ENCODE data around the gene PRDX5. TPM values are rescaled to one million over a fixed set of nuclear protein-coding genes. Genes with fewer than 3 reads are reported as not detected.

The PRDX5 gene
- total and polyA plus RNA-seq, 9 of the 15 experiments (the other 6 are each of a cell fraction or from before 2014, with no cell fraction given) = 40.8 to 327 (median 204) TPM

DNA sequence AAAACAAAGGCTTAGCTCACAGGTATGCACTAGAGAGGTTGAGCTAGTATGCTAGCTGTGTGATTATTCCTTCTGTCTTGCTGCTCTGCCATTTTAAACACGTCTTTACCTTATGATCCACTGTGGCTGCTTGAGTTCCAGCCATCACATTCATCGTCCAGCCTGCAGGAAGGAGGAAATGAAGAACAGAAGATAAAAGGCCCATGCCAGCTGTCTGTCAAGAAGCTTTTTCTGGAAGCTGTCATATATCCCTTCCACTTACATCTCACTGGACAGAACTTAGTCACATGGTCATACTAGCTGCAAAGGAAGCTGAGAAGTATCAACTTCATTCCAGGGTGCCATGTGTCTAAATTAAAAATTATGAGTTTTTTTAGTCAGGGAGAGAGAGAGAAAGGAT lies 9.5 kb downstream of the PRDX5 start (continued):
- TF ChIP-seq, protein P1, sequence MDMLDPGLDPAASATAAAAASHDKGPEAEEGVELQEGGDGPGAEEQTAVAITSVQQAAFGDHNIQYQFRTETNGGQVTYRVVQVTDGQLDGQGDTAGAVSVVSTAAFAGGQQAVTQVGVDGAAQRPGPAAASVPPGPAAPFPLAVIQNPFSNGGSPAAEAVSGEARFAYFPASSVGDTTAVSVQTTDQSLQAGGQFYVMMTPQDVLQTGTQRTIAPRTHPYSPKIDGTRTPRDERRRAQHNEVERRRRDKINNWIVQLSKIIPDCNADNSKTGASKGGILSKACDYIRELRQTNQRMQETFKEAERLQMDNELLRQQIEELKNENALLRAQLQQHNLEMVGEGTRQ (CRISPR knock-in tag; IDR thresholded peaks at IDR 0.05) = peak; percentile 29; the same call in 1 of the 2 replicates
- TF ChIP-seq, protein P2, sequence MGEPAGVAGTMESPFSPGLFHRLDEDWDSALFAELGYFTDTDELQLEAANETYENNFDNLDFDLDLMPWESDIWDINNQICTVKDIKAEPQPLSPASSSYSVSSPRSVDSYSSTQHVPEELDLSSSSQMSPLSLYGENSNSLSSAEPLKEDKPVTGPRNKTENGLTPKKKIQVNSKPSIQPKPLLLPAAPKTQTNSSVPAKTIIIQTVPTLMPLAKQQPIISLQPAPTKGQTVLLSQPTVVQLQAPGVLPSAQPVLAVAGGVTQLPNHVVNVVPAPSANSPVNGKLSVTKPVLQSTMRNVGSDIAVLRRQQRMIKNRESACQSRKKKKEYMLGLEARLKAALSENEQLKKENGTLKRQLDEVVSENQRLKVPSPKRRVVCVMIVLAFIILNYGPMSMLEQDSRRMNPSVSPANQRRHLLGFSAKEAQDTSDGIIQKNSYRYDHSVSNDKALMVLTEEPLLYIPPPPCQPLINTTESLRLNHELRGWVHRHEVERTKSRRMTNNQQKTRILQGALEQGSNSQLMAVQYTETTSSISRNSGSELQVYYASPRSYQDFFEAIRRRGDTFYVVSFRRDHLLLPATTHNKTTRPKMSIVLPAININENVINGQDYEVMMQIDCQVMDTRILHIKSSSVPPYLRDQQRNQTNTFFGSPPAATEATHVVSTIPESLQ (CRISPR knock-in tag; IDR thresholded peaks at IDR 0.05) = no peak
- TF ChIP-seq NR2F6 (CRISPR knock-in tag; IDR thresholded peaks at IDR 0.05) (no peak), POLR2AphosphoS5 (IDR thresholded peaks at IDR 0.05; ENCODE audit: control insufficient read depth, insufficient read depth, low read depth, low read length) (no peak), ESRRB (CRISPR knock-in tag; IDR thresholded peaks at IDR 0.05; ENCODE audit: borderline replicate concordance) (no peak), ZNF354B (CRISPR knock-in tag; IDR thresholded peaks at IDR 0.05) (no peak), PURB (CRISPR knock-in tag; IDR thresholded peaks at IDR 0.05; ENCODE audit: low read depth) (no peak), NFYB (IDR thresholded peaks at IDR 0.05; ENCODE audit: extremely low read depth, insufficient read length) (peak; percentile 32), LCOR (CRISPR knock-in tag; IDR thresholded peaks at IDR 0.05) (no peak)
- TF ChIP-seq, protein P3, sequence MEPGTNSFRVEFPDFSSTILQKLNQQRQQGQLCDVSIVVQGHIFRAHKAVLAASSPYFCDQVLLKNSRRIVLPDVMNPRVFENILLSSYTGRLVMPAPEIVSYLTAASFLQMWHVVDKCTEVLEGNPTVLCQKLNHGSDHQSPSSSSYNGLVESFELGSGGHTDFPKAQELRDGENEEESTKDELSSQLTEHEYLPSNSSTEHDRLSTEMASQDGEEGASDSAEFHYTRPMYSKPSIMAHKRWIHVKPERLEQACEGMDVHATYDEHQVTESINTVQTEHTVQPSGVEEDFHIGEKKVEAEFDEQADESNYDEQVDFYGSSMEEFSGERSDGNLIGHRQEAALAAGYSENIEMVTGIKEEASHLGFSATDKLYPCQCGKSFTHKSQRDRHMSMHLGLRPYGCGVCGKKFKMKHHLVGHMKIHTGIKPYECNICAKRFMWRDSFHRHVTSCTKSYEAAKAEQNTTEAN (CRISPR knock-in tag; IDR thresholded peaks at IDR 0.05) = no peak
- TF ChIP-seq, protein P4, sequence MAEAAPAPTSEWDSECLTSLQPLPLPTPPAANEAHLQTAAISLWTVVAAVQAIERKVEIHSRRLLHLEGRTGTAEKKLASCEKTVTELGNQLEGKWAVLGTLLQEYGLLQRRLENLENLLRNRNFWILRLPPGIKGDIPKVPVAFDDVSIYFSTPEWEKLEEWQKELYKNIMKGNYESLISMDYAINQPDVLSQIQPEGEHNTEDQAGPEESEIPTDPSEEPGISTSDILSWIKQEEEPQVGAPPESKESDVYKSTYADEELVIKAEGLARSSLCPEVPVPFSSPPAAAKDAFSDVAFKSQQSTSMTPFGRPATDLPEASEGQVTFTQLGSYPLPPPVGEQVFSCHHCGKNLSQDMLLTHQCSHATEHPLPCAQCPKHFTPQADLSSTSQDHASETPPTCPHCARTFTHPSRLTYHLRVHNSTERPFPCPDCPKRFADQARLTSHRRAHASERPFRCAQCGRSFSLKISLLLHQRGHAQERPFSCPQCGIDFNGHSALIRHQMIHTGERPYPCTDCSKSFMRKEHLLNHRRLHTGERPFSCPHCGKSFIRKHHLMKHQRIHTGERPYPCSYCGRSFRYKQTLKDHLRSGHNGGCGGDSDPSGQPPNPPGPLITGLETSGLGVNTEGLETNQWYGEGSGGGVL (CRISPR knock-in tag; IDR thresholded peaks at IDR 0.05) = no peak
- TF ChIP-seq, protein P5, sequence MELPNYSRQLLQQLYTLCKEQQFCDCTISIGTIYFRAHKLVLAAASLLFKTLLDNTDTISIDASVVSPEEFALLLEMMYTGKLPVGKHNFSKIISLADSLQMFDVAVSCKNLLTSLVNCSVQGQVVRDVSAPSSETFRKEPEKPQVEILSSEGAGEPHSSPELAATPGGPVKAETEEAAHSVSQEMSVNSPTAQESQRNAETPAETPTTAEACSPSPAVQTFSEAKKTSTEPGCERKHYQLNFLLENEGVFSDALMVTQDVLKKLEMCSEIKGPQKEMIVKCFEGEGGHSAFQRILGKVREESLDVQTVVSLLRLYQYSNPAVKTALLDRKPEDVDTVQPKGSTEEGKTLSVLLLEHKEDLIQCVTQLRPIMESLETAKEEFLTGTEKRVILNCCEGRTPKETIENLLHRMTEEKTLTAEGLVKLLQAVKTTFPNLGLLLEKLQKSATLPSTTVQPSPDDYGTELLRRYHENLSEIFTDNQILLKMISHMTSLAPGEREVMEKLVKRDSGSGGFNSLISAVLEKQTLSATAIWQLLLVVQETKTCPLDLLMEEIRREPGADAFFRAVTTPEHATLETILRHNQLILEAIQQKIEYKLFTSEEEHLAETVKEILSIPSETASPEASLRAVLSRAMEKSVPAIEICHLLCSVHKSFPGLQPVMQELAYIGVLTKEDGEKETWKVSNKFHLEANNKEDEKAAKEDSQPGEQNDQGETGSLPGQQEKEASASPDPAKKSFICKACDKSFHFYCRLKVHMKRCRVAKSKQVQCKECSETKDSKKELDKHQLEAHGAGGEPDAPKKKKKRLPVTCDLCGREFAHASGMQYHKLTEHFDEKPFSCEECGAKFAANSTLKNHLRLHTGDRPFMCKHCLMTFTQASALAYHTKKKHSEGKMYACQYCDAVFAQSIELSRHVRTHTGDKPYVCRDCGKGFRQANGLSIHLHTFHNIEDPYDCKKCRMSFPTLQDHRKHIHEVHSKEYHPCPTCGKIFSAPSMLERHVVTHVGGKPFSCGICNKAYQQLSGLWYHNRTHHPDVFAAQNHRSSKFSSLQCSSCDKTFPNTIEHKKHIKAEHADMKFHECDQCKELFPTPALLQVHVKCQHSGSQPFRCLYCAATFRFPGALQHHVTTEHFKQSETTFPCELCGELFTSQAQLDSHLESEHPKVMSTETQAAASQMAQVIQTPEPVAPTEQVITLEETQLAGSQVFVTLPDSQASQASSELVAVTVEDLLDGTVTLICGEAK (IDR thresholded peaks at IDR 0.05) = no peak
- TF ChIP-seq, protein P5 (CRISPR knock-in tag; IDR thresholded peaks at IDR 0.05) = no peak
